HEK293 (cell line): ENCODE measurements around the gene HEBP1.

Experiments used
- CTCF ChIA-PET: fragments of 350-600 bp; formaldehyde crosslinking; extraction: SDS; loops from one replicate; lab custom pipeline; 2021; ENCODE audit warnings: antibody characterized with exemption; lab: Yijun Ruan, JAX
- POLR2A ChIA-PET: fragments of 300-600 bp; formaldehyde crosslinking; extraction: SDS; loops from one replicate; lab custom pipeline; 2020; ENCODE audit warnings: antibody characterized with exemption, inconsistent platforms; lab: Yijun Ruan, JAX
- H3K27ac ChIP-seq: fragments of 200-500 bp; sonication (Bioruptor generic); 2 replicates; pipeline ENCODE4 v1.5.1; 2014; ENCODE audit warnings: low read depth, low read length, control low read depth, inconsistent platforms; ENCODE audit errors: extremely low read depth
- H3K36me3 ChIP-seq, 2 experiments: fragments of 200-500 bp in 1 of 2; sonication (Bioruptor generic) in 1 of 2; 1 replicate in 1 of 2; 2 replicates in 1 of 2; pipeline ENCODE4 v1.5.1; 2014 to 2017; ENCODE audit warnings: inconsistent platforms in 2 of 2, low read length in 2 of 2; ENCODE audit not compliant: control insufficient read depth in 2 of 2, insufficient read depth in 1 of 2
- H3K4me1 ChIP-seq: fragments of 200-500 bp; sonication (Bioruptor generic); 2 replicates; pipeline ENCODE4 v1.5.1; 2014; ENCODE audit warnings: mild to moderate bottlenecking, low read length, inconsistent platforms; ENCODE audit not compliant: control insufficient read depth, insufficient read depth
- H3K4me3 ChIP-seq: 2 replicates; pipeline ENCODE4 v1.5.1; 2011; ENCODE audit warnings: low read depth, mild to moderate bottlenecking, control low read depth, low read length, moderate library complexity
- H3K9me3 ChIP-seq: fragments of 200-500 bp; sonication (Bioruptor generic); 2 replicates; pipeline ENCODE4 v1.5.1; 2014; ENCODE audit warnings: low read depth, low read length, inconsistent platforms; ENCODE audit not compliant: control insufficient read depth, insufficient read depth
- BCL11B ChIP-seq: fragments of 450-650 bp; formaldehyde crosslinking; IDR thresholded peaks from 2 replicates; pipeline ENCODE4 v1.5.1; 2016; ENCODE audit warnings: low read depth, missing biosample characterization, missing genetic modification characterization
- GLI2 ChIP-seq: fragments of 450-650 bp; formaldehyde crosslinking; IDR thresholded peaks from 2 replicates; pipeline ENCODE4; 2017; ENCODE audit warnings: missing biosample characterization, missing genetic modification characterization, low read depth, borderline replicate concordance
- OVOL3 ChIP-seq: fragments of 450-650 bp; formaldehyde crosslinking; IDR thresholded peaks from 2 replicates; pipeline ENCODE4 v1.5.1; 2016; ENCODE audit warnings: missing biosample characterization, missing genetic modification characterization
- SETDB1 ChIP-seq: IDR thresholded peaks from one replicate; pipeline ENCODE4 v1.6.1; 2017; ENCODE audit warnings: mild to moderate bottlenecking, low read length, moderate library complexity, mixed read lengths; ENCODE audit not compliant: insufficient read length
- ZFP37 ChIP-seq: fragments of 450-650 bp; formaldehyde crosslinking; IDR thresholded peaks from 2 replicates; pipeline ENCODE4 v1.5.1; 2016; ENCODE audit warnings: missing biosample characterization, missing genetic modification characterization
- ZNF112 ChIP-seq: fragments of 450-650 bp; formaldehyde crosslinking; IDR thresholded peaks from 2 replicates; pipeline ENCODE4 v1.5.0; 2017; ENCODE audit warnings: missing biosample characterization, missing genetic modification characterization
- ZNF211 ChIP-seq: fragments of 450-650 bp; formaldehyde crosslinking; IDR thresholded peaks from 2 replicates; pipeline ENCODE4 v1.5.1; 2016; ENCODE audit warnings: low read depth, missing biosample characterization, missing genetic modification characterization
- ZNF23 ChIP-seq: fragments of 450-650 bp; formaldehyde crosslinking; IDR thresholded peaks from 2 replicates; pipeline ENCODE4 v1.5.1; 2016; ENCODE audit warnings: missing biosample characterization, missing genetic modification characterization, borderline replicate concordance
- ZNF362 ChIP-seq: fragments of 450-650 bp; formaldehyde crosslinking; IDR thresholded peaks from 2 replicates; pipeline ENCODE4 v1.5.1; 2016; ENCODE audit warnings: missing biosample characterization, missing genetic modification characterization
- ZNF366 ChIP-seq: fragments of 450-650 bp; formaldehyde crosslinking; conservative IDR thresholded peaks from 2 replicates; pipeline ENCODE4 v1.5.1; 2016; ENCODE audit warnings: missing biosample characterization, missing genetic modification characterization
- ZNF76 ChIP-seq: fragments of 450-650 bp; formaldehyde crosslinking; IDR thresholded peaks from 2 replicates; pipeline ENCODE4; 2016; ENCODE audit warnings: low read depth, missing biosample characterization, missing genetic modification characterization, borderline replicate concordance
- ZNF768 ChIP-seq: fragments of 450-650 bp; formaldehyde crosslinking; IDR thresholded peaks from 2 replicates; pipeline ENCODE4 v1.5.1; 2018; ENCODE audit warnings: missing biosample characterization, mild to moderate bottlenecking, missing genetic modification characterization
- ZNF837 ChIP-seq: fragments of 450-650 bp; formaldehyde crosslinking; IDR thresholded peaks from 2 replicates; pipeline ENCODE4 v1.5.1; 2016; ENCODE audit warnings: missing biosample characterization, missing genetic modification characterization
- ZSCAN16 ChIP-seq: fragments of 450-650 bp; formaldehyde crosslinking; IDR thresholded peaks from 2 replicates; pipeline ENCODE4 v1.5.1; 2016; ENCODE audit warnings: missing biosample characterization, missing genetic modification characterization
- ZXDB ChIP-seq: fragments of 450-650 bp; formaldehyde crosslinking; IDR thresholded peaks from 2 replicates; pipeline ENCODE4 v1.5.1; 2016; ENCODE audit warnings: missing biosample characterization, missing genetic modification characterization
- TF ChIP-seq, protein P1 (sequence below): fragments of 450-650 bp; formaldehyde crosslinking; IDR thresholded peaks from 2 replicates; pipeline ENCODE4 v1.5.1; 2016; ENCODE audit warnings: missing biosample characterization, missing genetic modification characterization
- TF ChIP-seq, protein P2 (sequence below): fragments of 450-650 bp; formaldehyde crosslinking; IDR thresholded peaks from 2 replicates; pipeline ENCODE4 v1.5.1; 2016; ENCODE audit warnings: missing biosample characterization, missing genetic modification characterization

The HEBP1 gene

GRCh38 chr12:12974211-12974610 is 25.9 kb downstream of the HEBP1 start:
- no peak overlapping the region for H3K27ac ChIP-seq
- ChIA-PET CTCF (interaction anchor here (0.6 to 2.6 kb wide), 6 partner anchors 12 to 238 kb away, joined by 3 to 10 read pairs (median 5); no protein-coding TSS in a partner anchor), POLR2A (no interaction called here)
- H3K4me3 ChIP-seq: no peak overlapping the region
- H3K9me3 ChIP-seq: no peaks in the 10 kb centered on the region; the same call in 1 of the 2 replicates
- TF ChIP-seq ZNF76 (no peak), ZNF23 (tag by site-specific recombination) (no peak), BCL11B (tag by site-specific recombination) (no peak), ZNF837 (tag by site-specific recombination) (no peak), ZXDB (tag by site-specific recombination) (no peak), ZNF112 (tag by site-specific recombination) (no peak), ZNF768 (tag by site-specific recombination) (no peak), GLI2 (tag by site-specific recombination) (no peak), ZSCAN16 (tag by site-specific recombination) (no peak), OVOL3 (tag by site-specific recombination) (no peak), ZFP37 (tag by site-specific recombination) (no peak), ZNF366 (tag by site-specific recombination) (no peak)
- TF ChIP-seq, protein P1, sequence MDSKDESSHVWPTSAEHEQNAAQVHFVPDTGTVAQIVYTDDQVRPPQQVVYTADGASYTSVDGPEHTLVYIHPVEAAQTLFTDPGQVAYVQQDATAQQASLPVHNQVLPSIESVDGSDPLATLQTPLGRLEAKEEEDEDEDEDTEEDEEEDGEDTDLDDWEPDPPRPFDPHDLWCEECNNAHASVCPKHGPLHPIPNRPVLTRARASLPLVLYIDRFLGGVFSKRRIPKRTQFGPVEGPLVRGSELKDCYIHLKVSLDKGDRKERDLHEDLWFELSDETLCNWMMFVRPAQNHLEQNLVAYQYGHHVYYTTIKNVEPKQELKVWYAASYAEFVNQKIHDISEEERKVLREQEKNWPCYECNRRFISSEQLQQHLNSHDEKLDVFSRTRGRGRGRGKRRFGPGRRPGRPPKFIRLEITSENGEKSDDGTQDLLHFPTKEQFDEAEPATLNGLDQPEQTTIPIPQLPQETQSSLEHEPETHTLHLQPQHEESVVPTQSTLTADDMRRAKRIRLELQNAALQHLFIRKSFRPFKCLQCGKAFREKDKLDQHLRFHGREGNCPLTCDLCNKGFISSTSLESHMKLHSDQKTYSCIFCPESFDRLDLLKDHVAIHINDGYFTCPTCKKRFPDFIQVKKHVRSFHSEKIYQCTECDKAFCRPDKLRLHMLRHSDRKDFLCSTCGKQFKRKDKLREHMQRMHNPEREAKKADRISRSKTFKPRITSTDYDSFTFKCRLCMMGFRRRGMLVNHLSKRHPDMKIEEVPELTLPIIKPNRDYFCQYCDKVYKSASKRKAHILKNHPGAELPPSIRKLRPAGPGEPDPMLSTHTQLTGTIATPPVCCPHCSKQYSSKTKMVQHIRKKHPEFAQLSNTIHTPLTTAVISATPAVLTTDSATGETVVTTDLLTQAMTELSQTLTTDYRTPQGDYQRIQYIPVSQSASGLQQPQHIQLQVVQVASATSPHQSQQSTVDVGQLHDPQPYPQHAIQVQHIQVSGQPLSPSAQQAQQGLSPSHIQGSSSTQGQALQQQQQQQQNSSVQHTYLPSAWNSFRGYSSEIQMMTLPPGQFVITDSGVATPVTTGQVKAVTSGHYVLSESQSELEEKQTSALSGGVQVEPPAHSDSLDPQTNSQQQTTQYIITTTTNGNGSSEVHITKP (tag by site-specific recombination): no peak
- TF ChIP-seq, protein P2, sequence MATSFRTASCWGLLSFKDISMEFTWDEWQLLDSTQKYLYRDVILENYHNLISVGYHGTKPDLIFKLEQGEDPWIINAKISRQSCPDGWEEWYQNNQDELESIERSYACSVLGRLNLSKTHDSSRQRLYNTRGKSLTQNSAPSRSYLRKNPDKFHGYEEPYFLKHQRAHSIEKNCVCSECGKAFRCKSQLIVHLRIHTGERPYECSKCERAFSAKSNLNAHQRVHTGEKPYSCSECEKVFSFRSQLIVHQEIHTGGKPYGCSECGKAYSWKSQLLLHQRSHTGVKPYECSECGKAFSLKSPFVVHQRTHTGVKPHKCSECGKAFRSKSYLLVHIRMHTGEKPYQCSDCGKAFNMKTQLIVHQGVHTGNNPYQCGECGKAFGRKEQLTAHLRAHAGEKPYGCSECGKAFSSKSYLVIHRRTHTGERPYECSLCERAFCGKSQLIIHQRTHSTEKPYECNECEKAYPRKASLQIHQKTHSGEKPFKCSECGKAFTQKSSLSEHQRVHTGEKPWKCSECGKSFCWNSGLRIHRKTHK: no peak
- TF ChIP-seq, all 188 proteins: peak for 0
- Histone ChIP-seq H3K4me1 (no peaks in the 10 kb centered on the region), H3K36me3 (peaks cover 27 to 72% of the 10 kb centered on the region in 2 experiments)

DNA sequence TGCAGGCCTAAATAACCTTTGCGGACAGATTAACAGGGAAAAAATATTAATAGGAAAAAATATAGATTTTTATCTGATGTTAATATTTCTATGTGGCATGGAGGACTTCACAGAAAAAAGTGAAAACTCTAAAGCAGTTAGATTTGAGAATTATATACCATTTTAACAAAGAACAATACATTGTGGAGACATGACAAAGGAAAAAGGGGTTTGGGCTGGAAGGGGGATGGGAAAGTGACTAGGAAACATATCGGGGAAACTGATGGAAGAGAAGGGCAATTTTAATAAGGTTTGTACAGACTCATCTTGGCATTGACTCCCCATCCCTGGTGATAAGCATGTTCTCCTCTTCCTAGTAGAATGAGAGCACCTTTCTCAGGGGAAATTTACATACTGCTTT is 27.0 kb downstream of the HEBP1 start:
- Histone ChIP-seq H3K27ac (no peak overlapping the region), H3K4me1 (no peaks in the 10 kb centered on the region), H3K9me3 (no peaks in the 10 kb centered on the region; the same call in 1 of the 2 replicates), H3K4me3 (no peak overlapping the region)
- POLR2A ChIA-PET: no interaction called here
- TF ChIP-seq ZNF211 (tag by site-specific recombination) (peak; percentile 99), SETDB1 (peak; percentile 38), ZNF362 (tag by site-specific recombination) (no peak)
- TF ChIP-seq, all 188 proteins: peak for 2
- H3K36me3 ChIP-seq: peaks cover 23 to 63% of the 10 kb centered on the region in 2 experiments
- CTCF ChIA-PET: interaction anchor here (1.5 kb wide), 2 partner anchors 56 to 58 kb away, joined by 3 to 5 read pairs; no protein-coding TSS in a partner anchor
